Ascending aorta (tissue), 2 donors: Measurements from ENCODE around the gene CATSPERE. TPM values are rescaled to one million over a fixed set of nuclear protein-coding genes. Genes with fewer than 3 reads are reported as not detected.

Experiments used
- DNase-seq, 2 donors: peaks; one replicate each; pipeline ENCODE4 v3.0.0-alpha.2; 2019; ENCODE audit warnings: low spot score in 2 of 2
- H3K27ac ChIP-seq, 2 donors: fragments of 200-600 bp; sonication (generic); one replicate each; pipeline ENCODE4 v1.5.1; 2016 to 2017; ENCODE audit warnings: mild to moderate bottlenecking in 1 of 2
- H3K27me3 ChIP-seq: fragments of 200-600 bp; sonication (generic); one replicate; pipeline ENCODE4 v1.5.1; 2017
- H3K36me3 ChIP-seq, 2 donors: fragments of 200-600 bp; sonication (generic); one replicate each; pipeline ENCODE4 v1.5.1; 2016
- H3K4me1 ChIP-seq, 2 donors: fragments of 200-600 bp; sonication (generic); one replicate each; pipeline ENCODE4 v1.5.1; 2016 to 2017; ENCODE audit warnings: mild to moderate bottlenecking in 1 of 2
- H3K4me3 ChIP-seq, 2 donors: fragments of 200-600 bp; sonication (generic); one replicate each; pipeline ENCODE4 v1.5.1; 2016 to 2017; ENCODE audit warnings: mild to moderate bottlenecking in 1 of 2
- H3K9me3 ChIP-seq, 2 donors: fragments of 200-600 bp; sonication (generic); one replicate each; pipeline ENCODE4 v1.5.1; 2016
- CTCF ChIP-seq, 3 experiments: fragments of 200-600 bp in 2 of 3; fragments of 450-650 bp in 1 of 3; sonication (generic) in 2 of 3; IDR thresholded peaks; one replicate each; pipeline ENCODE4 v1.5.1; 2016 to 2019; ENCODE audit warnings: antibody characterized with exemption in 3 of 3, mild to moderate bottlenecking in 1 of 3, moderate library complexity in 1 of 3
- intact Hi-C: fragments of 100-400 bp; cut with DNase I; formaldehyde crosslinking; loops from one replicate; pipeline ENCODE4 v1.15.1; 2023
- total RNA-seq: library from RNA; depleted of rRNA; stranded (reverse); fragments of >200 nt; gene quantifications from one replicate; pipeline ENCODE4 v1.1.0, GENCODE V29; 2016

Gene CATSPERE
- total RNA-seq, 1 donor from 2014 or later, result not detected

- Histone ChIP-seq H3K27ac (no peak overlapping the region), H3K36me3 (no peaks in the 10 kb centered on the region), H3K4me3 (no peak overlapping the region), H3K4me1 (no peaks in the 10 kb centered on the region), H3K9me3 (peaks cover 0 to 10% of the 10 kb centered on the region in 2 donors), H3K27me3 (no peaks in the 10 kb centered on the region)
- intact Hi-C loops, result no loop called here
- TF ChIP-seq CTCF (IDR thresholded peaks at IDR 0.05), result no peak
- DNase-seq, result no peak
Observed at GRCh38 chr1:244502630-244503029, 41.6 kb downstream of the CATSPERE start.

GRCh38 chr1:244513493-244513892 lies 52.4 kb downstream of the CATSPERE start:
- no peak overlapping the region for H3K4me3 ChIP-seq
- TF ChIP-seq CTCF (IDR thresholded peaks at IDR 0.05), result no peak
- no peak for DNase-seq
- intact Hi-C loops, result no loop called here
- no peaks in the 10 kb centered on the region for H3K27me3 ChIP-seq
- no peaks in the 10 kb centered on the region for H3K4me1 ChIP-seq
- H3K9me3 ChIP-seq, result peaks cover 0 to 2% of the 10 kb centered on the region in 2 donors
- H3K27ac ChIP-seq, result no peak overlapping the region
- H3K36me3 ChIP-seq, result no peaks in the 10 kb centered on the region

GRCh38 chr1:244515680-244516079 lies 54.6 kb downstream of the CATSPERE start:
- Histone ChIP-seq H3K4me1 (no peaks in the 10 kb centered on the region), H3K27me3 (no peaks in the 10 kb centered on the region), H3K27ac (no peak overlapping the region), H3K9me3 (peaks cover 0 to 7% of the 10 kb centered on the region in 2 donors), H3K4me3 (no peak overlapping the region), H3K36me3 (no peaks in the 10 kb centered on the region)
- no peak for TF ChIP-seq CTCF (IDR thresholded peaks at IDR 0.05)
- intact Hi-C loops, result no loop called here
- DNase-seq, result no peak

- intact Hi-C loops, result no loop called here
- Histone ChIP-seq H3K27me3 (no peaks in the 10 kb centered on the region), H3K4me3 (no peak overlapping the region), H3K4me1 (no peaks in the 10 kb centered on the region), H3K9me3 (peaks cover 0 to 3% of the 10 kb centered on the region in 2 donors), H3K36me3 (no peaks in the 10 kb centered on the region), H3K27ac (no peak overlapping the region)
- no peak for TF ChIP-seq CTCF (IDR thresholded peaks at IDR 0.05)
- no peak for DNase-seq
Observed at GRCh38 chr1:244536316-244536715, 75.2 kb downstream of the CATSPERE start.

GRCh38 chr1:244545511-244545910 lies 84.4 kb downstream of the CATSPERE start:
- DNase-seq, result no peak
- Histone ChIP-seq H3K27ac (no peak overlapping the region), H3K4me3 (no peak overlapping the region), H3K4me1 (no peaks in the 10 kb centered on the region), H3K36me3 (no peaks in the 10 kb centered on the region), H3K27me3 (no peaks in the 10 kb centered on the region), H3K9me3 (peaks cover 19 to 46% of the 10 kb centered on the region in 2 donors)
- TF ChIP-seq CTCF (IDR thresholded peaks at IDR 0.05), result no peak
- intact Hi-C loops, result no loop called here

- no peak for DNase-seq
- Histone ChIP-seq H3K4me3 (no peak overlapping the region), H3K27ac (no peak overlapping the region), H3K27me3 (no peaks in the 10 kb centered on the region), H3K36me3 (no peaks in the 10 kb centered on the region), H3K4me1 (no peaks in the 10 kb centered on the region), H3K9me3 (peaks cover 19 to 43% of the 10 kb centered on the region in 2 donors)
- no peak for TF ChIP-seq CTCF (IDR thresholded peaks at IDR 0.05)
- intact Hi-C loops, result no loop called here
Observed at GRCh38 chr1:244548558-244549115, 87.6 kb downstream of the CATSPERE start.
